ENCODE results near the gene SPTBN1. TPM values are rescaled to one million over a fixed set of nuclear protein-coding genes. Genes with fewer than 3 reads are reported as not detected.
A peak's percentile ranks its signal among the peaks of the same experiment; 100 is the strongest.

SPTBN1 gene
- polyA plus RNA-seq, 2 of the 4 experiments (the other 2 are of a cell fraction) = 105 to 126 TPM

DNA sequence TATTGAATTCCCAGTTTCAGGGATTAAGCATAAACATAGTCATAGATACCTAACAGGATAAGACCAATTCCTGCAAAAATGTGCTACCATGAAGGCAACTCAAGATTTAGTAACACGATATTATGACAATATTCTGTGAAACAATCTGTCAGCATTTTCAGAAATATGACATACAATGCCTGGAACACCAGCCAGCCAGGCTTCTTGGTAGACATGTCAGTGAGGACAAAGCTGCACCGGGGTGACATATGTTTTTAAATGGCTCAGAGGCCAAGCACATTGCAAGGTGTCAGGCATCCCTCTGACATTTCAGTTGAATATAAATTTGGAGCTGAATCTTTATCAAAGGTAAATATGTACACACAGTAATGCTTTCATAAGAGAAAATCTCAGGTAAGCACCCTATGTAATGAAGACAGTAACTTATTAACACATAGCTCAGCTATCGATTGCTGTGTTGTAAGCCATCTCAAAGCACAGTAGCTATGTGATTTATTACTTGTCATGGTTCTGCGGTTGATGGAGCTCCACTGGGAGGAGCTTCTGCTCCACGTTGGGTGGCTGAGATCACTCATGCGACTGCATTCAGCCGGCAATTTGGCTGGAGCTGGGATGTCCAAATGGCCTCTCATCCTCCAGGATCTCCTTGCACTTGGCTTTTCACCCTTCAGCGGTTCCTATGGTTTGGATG is 235.5 kb downstream of the SPTBN1 start:
- FAIRE-seq = no peak
- H3K9me3 ChIP-seq = no peaks in the 10 kb centered on the region
- no peak overlapping the region for H3K4me3 ChIP-seq
- H3K4me2 ChIP-seq = no peak overlapping the region
- TF ChIP-seq JUN (IDR thresholded peaks at IDR 0.05) = no peak
- no peak for TF ChIP-seq CHD2 (IDR thresholded peaks at IDR 0.05; ENCODE audit: low read length, partially characterized antibody)
- TF ChIP-seq ZC3H11A (IDR thresholded peaks at IDR 0.05) = no peak
- TF ChIP-seq, protein P1, sequence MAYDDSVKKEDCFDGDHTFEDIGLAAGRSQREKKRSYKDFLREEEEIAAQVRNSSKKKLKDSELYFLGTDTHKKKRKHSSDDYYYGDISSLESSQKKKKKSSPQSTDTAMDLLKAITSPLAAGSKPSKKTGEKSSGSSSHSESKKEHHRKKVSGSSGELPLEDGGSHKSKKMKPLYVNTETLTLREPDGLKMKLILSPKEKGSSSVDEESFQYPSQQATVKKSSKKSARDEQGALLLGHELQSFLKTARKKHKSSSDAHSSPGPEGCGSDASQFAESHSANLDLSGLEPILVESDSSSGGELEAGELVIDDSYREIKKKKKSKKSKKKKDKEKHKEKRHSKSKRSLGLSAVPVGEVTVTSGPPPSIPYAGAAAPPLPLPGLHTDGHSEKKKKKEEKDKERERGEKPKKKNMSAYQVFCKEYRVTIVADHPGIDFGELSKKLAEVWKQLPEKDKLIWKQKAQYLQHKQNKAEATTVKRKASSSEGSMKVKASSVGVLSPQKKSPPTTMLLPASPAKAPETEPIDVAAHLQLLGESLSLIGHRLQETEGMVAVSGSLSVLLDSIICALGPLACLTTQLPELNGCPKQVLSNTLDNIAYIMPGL (CRISPR knock-in tag; IDR thresholded peaks at IDR 0.05; ENCODE audit: borderline replicate concordance) = no peak
- TF ChIP-seq, protein P2, sequence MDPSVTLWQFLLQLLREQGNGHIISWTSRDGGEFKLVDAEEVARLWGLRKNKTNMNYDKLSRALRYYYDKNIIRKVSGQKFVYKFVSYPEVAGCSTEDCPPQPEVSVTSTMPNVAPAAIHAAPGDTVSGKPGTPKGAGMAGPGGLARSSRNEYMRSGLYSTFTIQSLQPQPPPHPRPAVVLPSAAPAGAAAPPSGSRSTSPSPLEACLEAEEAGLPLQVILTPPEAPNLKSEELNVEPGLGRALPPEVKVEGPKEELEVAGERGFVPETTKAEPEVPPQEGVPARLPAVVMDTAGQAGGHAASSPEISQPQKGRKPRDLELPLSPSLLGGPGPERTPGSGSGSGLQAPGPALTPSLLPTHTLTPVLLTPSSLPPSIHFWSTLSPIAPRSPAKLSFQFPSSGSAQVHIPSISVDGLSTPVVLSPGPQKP (IDR thresholded peaks at IDR 0.05; ENCODE audit: low read depth, low read length) = no peak
- no peak for TF ChIP-seq HES2 (IDR thresholded peaks at IDR 0.05)
- WGBS (ENCODE audit: missing lambda C conversion rate) = 67% methylated on average over 8 of the region's 8 CpGs
- no peak overlapping the region for H3K27ac ChIP-seq
- peak in 1 of 2 experiments; percentile 25; a peak in 1 of 6 replicates for ATAC-seq
- no peaks in the 10 kb centered on the region for H3K4me1 ChIP-seq
- CTCF ChIA-PET = interaction anchor here (0.8 to 6.9 kb wide), 9 partner anchors 9 to 584 kb away, joined by 3 to 56 read pairs (median 4); no protein-coding TSS in a partner anchor
- DNase-seq (ENCODE audit: low read depth in 1 of 2, low spot score in 1 of 2) = no peak
- POLR2A ChIA-PET = no interaction called here

GRCh38 chr2:54692556-54692955 is 236.4 kb downstream of the SPTBN1 start:
- ChIA-PET CTCF (interaction anchor here (0.8 to 6.9 kb wide), 6 partner anchors 9 to 170 kb away, joined by 3 to 56 read pairs (median 7); no protein-coding TSS in a partner anchor), POLR2A (no interaction called here)
- H3K9me3 ChIP-seq = no peaks in the 10 kb centered on the region
- TF ChIP-seq ZSCAN20 (CRISPR knock-in tag; IDR thresholded peaks at IDR 0.05) (no peak), MAFK (IDR thresholded peaks at IDR 0.05; ENCODE audit: partially characterized antibody) (peak; percentile 71)
- H3K27ac ChIP-seq = no peak overlapping the region
- no peak for DNase-seq (ENCODE audit: low read depth in 1 of 2, low spot score in 1 of 2)
- no peak overlapping the region for H3K4me2 ChIP-seq
- no peaks in the 10 kb centered on the region for H3K4me1 ChIP-seq
- ATAC-seq = no peak
- no peak overlapping the region for H3K4me3 ChIP-seq
- FAIRE-seq = no peak

DNA sequence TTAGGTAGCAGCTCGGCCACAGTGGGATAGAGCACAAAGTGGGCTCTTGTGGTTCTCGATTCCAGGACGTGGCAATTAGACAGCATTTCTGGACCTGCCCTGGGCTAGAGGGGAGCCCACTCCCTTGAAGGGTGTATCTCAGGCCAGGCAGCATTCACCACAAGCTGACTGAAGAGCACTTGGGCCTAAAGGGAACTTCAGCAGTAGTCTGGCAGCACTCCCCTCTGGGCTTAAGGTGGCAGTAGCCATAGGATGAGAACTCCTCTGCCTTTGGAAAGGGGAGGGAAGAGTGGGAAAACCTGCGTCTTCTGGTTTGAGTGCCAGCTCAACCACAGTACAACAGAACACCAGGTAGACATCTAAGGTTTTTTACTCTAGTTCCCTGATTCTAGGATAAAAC is 239.3 kb downstream of the SPTBN1 start:
- ChIA-PET POLR2A (no interaction called here), CTCF (interaction anchor here (1.1 to 6.9 kb wide), 7 partner anchors 8 to 590 kb away, joined by 3 to 56 read pairs (median 6); no protein-coding TSS in a partner anchor)
- WGBS (ENCODE audit: missing lambda C conversion rate) = 90% methylated on average over 4 of the region's 4 CpGs
- no peak overlapping the region for H3K4me2 ChIP-seq
- DNase-seq (ENCODE audit: low read depth in 1 of 2, low spot score in 1 of 2) = no peak
- no peaks in the 10 kb centered on the region for H3K4me1 ChIP-seq
- TF ChIP-seq SREBF2 (IDR thresholded peaks at IDR 0.05) (no peak), HOXB5 (CRISPR knock-in tag; IDR thresholded peaks at IDR 0.05) (no peak), TFCP2L1 (CRISPR knock-in tag; IDR thresholded peaks at IDR 0.05) (no peak), JUNB (IDR thresholded peaks at IDR 0.05) (no peak), HDAC2 (IDR thresholded peaks at IDR 0.05) (no peak), ESRRA (IDR thresholded peaks at IDR 0.05; ENCODE audit: borderline replicate concordance, low read length) (no peak), POLR2A (IDR thresholded peaks at IDR 0.05; ENCODE audit: low read length) (no peak)
- ATAC-seq = peak; percentile 19 to 56; a peak in 3 of 6 replicates
- no peak overlapping the region for H3K4me3 ChIP-seq
- no peak overlapping the region for H3K27ac ChIP-seq
- no peak for FAIRE-seq
- H3K9me3 ChIP-seq = no peaks in the 10 kb centered on the region

GRCh38 chr2:54697934-54698333 is 241.8 kb downstream of the SPTBN1 start:
- CTCF ChIA-PET = interaction anchor here (1.6 kb wide), 1 partner anchor 591 kb away, joined by 6 read pairs; no protein-coding TSS in a partner anchor
- 62% methylated on average over 1 of the region's 1 CpG for WGBS (ENCODE audit: missing lambda C conversion rate)
- no peak for FAIRE-seq
- TF ChIP-seq FOSB (CRISPR knock-in tag; IDR thresholded peaks at IDR 0.05) (no peak), ATOH8 (CRISPR knock-in tag; IDR thresholded peaks at IDR 0.05; ENCODE audit: low read depth) (no peak), KDM1A (IDR thresholded peaks at IDR 0.05; ENCODE audit: low read depth) (no peak), NFE2L2 (conservative IDR thresholded peaks at IDR 0.05; ENCODE audit: low read length) (no peak), RARB (CRISPR knock-in tag; IDR thresholded peaks at IDR 0.05) (no peak), FOSL2 (IDR thresholded peaks at IDR 0.05) (no peak), FOSL2 (CRISPR knock-in tag; IDR thresholded peaks at IDR 0.05) (no peak), SMC3 (IDR thresholded peaks at IDR 0.05) (no peak), CBX8 (IDR thresholded peaks at IDR 0.05) (no peak), TFCP2L1 (CRISPR knock-in tag; IDR thresholded peaks at IDR 0.05) (no peak), HOXA7 (CRISPR knock-in tag; IDR thresholded peaks at IDR 0.05) (no peak), TP53 (CRISPR knock-in tag; IDR thresholded peaks at IDR 0.05) (no peak), MAZ (IDR thresholded peaks at IDR 0.05; ENCODE audit: borderline replicate concordance, low read depth, low read length) (no peak), NPAS2 (CRISPR knock-in tag; IDR thresholded peaks at IDR 0.05; ENCODE audit: borderline replicate concordance) (no peak), NR3C1 (IDR thresholded peaks at IDR 0.05) (no peak), FOXS1 (CRISPR knock-in tag; IDR thresholded peaks at IDR 0.05) (no peak), JUNB (IDR thresholded peaks at IDR 0.05) (no peak)

More at GRCh38 chr2:54697934-54698333, 241.8 kb downstream of the SPTBN1 start:
- POLR2A ChIA-PET = no interaction called here
- DNase-seq (ENCODE audit: low read depth in 1 of 2, low spot score in 1 of 2) (no peak), ATAC-seq (no peak)
- no peak overlapping the region for H3K4me2 ChIP-seq
- H3K4me1 ChIP-seq = no peaks in the 10 kb centered on the region
- H3K9me3 ChIP-seq = no peaks in the 10 kb centered on the region
- no peak overlapping the region for H3K4me3 ChIP-seq
- no peak overlapping the region for H3K27ac ChIP-seq
